Activated T-cell treated with anti-CD3 and anti-CD28 coated beads, Interleukin-2, amount 50 U/mL, for 72 hours (primary cell): ENCODE results near the gene TRIM39. TPM values are rescaled to one million over a fixed set of nuclear protein-coding genes. Genes with fewer than 3 reads are reported as not detected.
"Not testable (repeated sequence)": the region's sequence is repeated elsewhere in the genome, so short reads cannot be mapped to it uniquely, and the experiment has no call there.

Experiments used
- ATAC-seq, 2 donors: fragments of 150-1000 bp; cut with Tn5 transposase; replicated peaks in 1 of 2; 2 replicates each; pipeline ENCODE4 v1.10.0; 2021; ENCODE audit warnings: moderate library complexity in 2 of 2, mild to moderate bottlenecking in 1 of 2
- DNase-seq, 2 donors: peaks; one replicate each; pipeline ENCODE4 v3.0.0; 2021 to 2022; ENCODE audit warnings: mixed read lengths in 1 of 2
- H3K27ac Mint-ChIP-seq: one replicate; pipeline ENCODE4 v1.8.0; 2022; ENCODE audit warnings: mild to moderate bottlenecking, moderate library complexity, mixed read lengths
- H3K27me3 Mint-ChIP-seq: one replicate; pipeline ENCODE4 v1.8.0; 2022; ENCODE audit warnings: low read depth, mixed read lengths
- H3K36me3 Mint-ChIP-seq, 2 donors: one replicate each; pipeline ENCODE4 v1.8.0; 2022; ENCODE audit warnings: mixed read lengths in 2 of 2, mild to moderate bottlenecking in 1 of 2; ENCODE audit not compliant: insufficient read depth in 2 of 2
- H3K4me1 Mint-ChIP-seq: one replicate; pipeline ENCODE4 v1.8.0; 2022; ENCODE audit warnings: low read depth, mixed read lengths
- H3K4me3 Mint-ChIP-seq, 2 donors: one replicate each; pipeline ENCODE4 v1.8.0; 2022; ENCODE audit warnings: mild to moderate bottlenecking in 2 of 2, mixed read lengths in 2 of 2, moderate library complexity in 2 of 2
- H3K9me3 Mint-ChIP-seq, 2 donors: one replicate each; pipeline ENCODE4 v1.8.0; 2022; ENCODE audit warnings: mixed read lengths in 2 of 2
- total RNA-seq, 2 donors: library from RNA; stranded (reverse); gene quantifications; one replicate each; pipeline ENCODE4 v1.2.3, GENCODE V29; 2022

Gene TRIM39
- 10 to 100 TPM; 18.8 to 20.0 TPM for total RNA-seq

GRCh38 chr6:30326526-30327231, at the start of gene TRIM39:
TRIM39 (plus strand) TSS chr6:30326927; CDS start chr6:30329318, 2,391 bp downstream.
- peaks cover 63% of the 10 kb centered on the region for H3K4me1 Mint-ChIP-seq

GRCh38 chr6:30280988-30281387, 45.7 kb upstream of the TRIM39 start:
- peaks cover 34 to 42% of the 10 kb centered on the region in 2 donors for H3K9me3 Mint-ChIP-seq
- DNase-seq, H3K27ac Mint-ChIP-seq, H3K4me3 Mint-ChIP-seq, ATAC-seq, H3K4me1 Mint-ChIP-seq, H3K27me3 Mint-ChIP-seq: not testable (repeated sequence)
- H3K36me3 Mint-ChIP-seq: peaks cover 33 to 51% of the 10 kb centered on the region in 2 donors

More at GRCh38 chr6:30326526-30327231, at the start of gene TRIM39:
- Mint-ChIP-seq H3K9me3 (no peaks in the 10 kb centered on the region), H3K27ac (peak within 1 kb of the TSS; percentile 94), H3K36me3 (peaks cover 6 to 19% of the 10 kb centered on the region in 2 donors), H3K27me3 (no peaks in the 10 kb centered on the region), H3K4me3 (peak within 1 kb of the TSS; percentile 97 to 99)
- DNase-seq: peak; percentile 89 to 90
- peak; percentile 74 to 76 for ATAC-seq

- DNase-seq (no peak), ATAC-seq (no peak)
- H3K27ac Mint-ChIP-seq: no peak overlapping the region
- H3K9me3 Mint-ChIP-seq: peaks cover 32 to 47% of the 10 kb centered on the region in 2 donors
- H3K4me3 Mint-ChIP-seq: no peak overlapping the region
- no peaks in the 10 kb centered on the region for H3K4me1 Mint-ChIP-seq
- peaks cover 6% of the 10 kb centered on the region for H3K27me3 Mint-ChIP-seq
- H3K36me3 Mint-ChIP-seq: peaks cover 39 to 56% of the 10 kb centered on the region in 2 donors
Measured at GRCh38 chr6:30282522-30282921, 44.2 kb upstream of the TRIM39 start.

GRCh38 chr6:30283761-30284160, 43.0 kb upstream of the TRIM39 start:
- H3K27me3 Mint-ChIP-seq: no peaks in the 10 kb centered on the region
- ATAC-seq (no peak), DNase-seq (no peak)
- no peaks in the 10 kb centered on the region for H3K4me1 Mint-ChIP-seq
- H3K27ac Mint-ChIP-seq: no peak overlapping the region
- H3K36me3 Mint-ChIP-seq: peaks cover 47 to 67% of the 10 kb centered on the region in 2 donors
- no peak overlapping the region for H3K4me3 Mint-ChIP-seq
- peaks cover 32 to 48% of the 10 kb centered on the region in 2 donors for H3K9me3 Mint-ChIP-seq

GRCh38 chr6:30287139-30287538, 39.6 kb upstream of the TRIM39 start:
- Mint-ChIP-seq H3K4me1 (no peaks in the 10 kb centered on the region), H3K27ac (no peak overlapping the region), H3K9me3 (peaks cover 31 to 34% of the 10 kb centered on the region in 2 donors), H3K27me3 (no peaks in the 10 kb centered on the region), H3K36me3 (peaks cover 48 to 63% of the 10 kb centered on the region in 2 donors), H3K4me3 (no peak overlapping the region)
- no peak for DNase-seq
- no peak for ATAC-seq

GRCh38 chr6:30295837-30296236, 30.9 kb upstream of the TRIM39 start:
- Mint-ChIP-seq H3K27ac (peak overlapping the region; percentile 35), H3K9me3 (peaks cover 6 to 15% of the 10 kb centered on the region in 2 donors), H3K36me3 (peaks cover 7 to 24% of the 10 kb centered on the region in 2 donors), H3K27me3 (no peaks in the 10 kb centered on the region), H3K4me1 (no peaks in the 10 kb centered on the region), H3K4me3 (no peak overlapping the region)
- DNase-seq: no peak
- no peak for ATAC-seq

- H3K36me3 Mint-ChIP-seq: peaks cover 27 to 52% of the 10 kb centered on the region in 2 donors
- ATAC-seq: peak in 1 of 2 donors; percentile 44
- H3K27ac Mint-ChIP-seq: no peak overlapping the region
- DNase-seq: no peak
- no peaks in the 10 kb centered on the region for H3K27me3 Mint-ChIP-seq
- no peak overlapping the region for H3K4me3 Mint-ChIP-seq
- H3K4me1 Mint-ChIP-seq: peaks cover 54% of the 10 kb centered on the region
- H3K9me3 Mint-ChIP-seq: peaks cover 3 to 12% of the 10 kb centered on the region in 2 donors
Measured at GRCh38 chr6:30304002-30304401, 22.7 kb upstream of the TRIM39 start.

GRCh38 chr6:30311101-30311500, 15.6 kb upstream of the TRIM39 start:
- no peak overlapping the region for H3K27ac Mint-ChIP-seq
- H3K36me3 Mint-ChIP-seq: peaks cover 4 to 31% of the 10 kb centered on the region in 2 donors
- DNase-seq: no peak
- no peak overlapping the region for H3K4me3 Mint-ChIP-seq
- H3K9me3 Mint-ChIP-seq: no peaks in the 10 kb centered on the region
- H3K4me1 Mint-ChIP-seq: peaks cover 49% of the 10 kb centered on the region
- no peak for ATAC-seq
- H3K27me3 Mint-ChIP-seq: no peaks in the 10 kb centered on the region

- Mint-ChIP-seq H3K27ac (no peak overlapping the region), H3K27me3 (no peaks in the 10 kb centered on the region), H3K4me1 (peaks cover 49% of the 10 kb centered on the region), H3K4me3 (no peak overlapping the region), H3K9me3 (no peaks in the 10 kb centered on the region), H3K36me3 (peaks cover 4 to 29% of the 10 kb centered on the region in 2 donors)
- ATAC-seq: no peak
- DNase-seq: no peak
Measured at GRCh38 chr6:30311671-30312070, 15.1 kb upstream of the TRIM39 start.

- H3K4me3 Mint-ChIP-seq: no peak overlapping the region
Measured at GRCh38 chr6:30312266-30312665, 14.5 kb upstream of the TRIM39 start.

GRCh38 chr6:30312676-30313321, 13.9 kb upstream of the TRIM39 start:
- no peak overlapping the region for H3K4me3 Mint-ChIP-seq
- no peak overlapping the region for H3K27ac Mint-ChIP-seq
- no peak for ATAC-seq
- no peaks in the 10 kb centered on the region for H3K27me3 Mint-ChIP-seq
- H3K4me1 Mint-ChIP-seq: peaks cover 45% of the 10 kb centered on the region
- DNase-seq: no peak
- no peaks in the 10 kb centered on the region for H3K9me3 Mint-ChIP-seq
- H3K36me3 Mint-ChIP-seq: peaks cover 4 to 36% of the 10 kb centered on the region in 2 donors

More at GRCh38 chr6:30312266-30312665, 14.5 kb upstream of the TRIM39 start:
- no peak for DNase-seq
- Mint-ChIP-seq H3K36me3 (peaks cover 4 to 30% of the 10 kb centered on the region in 2 donors), H3K27ac (no peak overlapping the region), H3K27me3 (no peaks in the 10 kb centered on the region), H3K4me1 (peaks cover 45% of the 10 kb centered on the region), H3K9me3 (no peaks in the 10 kb centered on the region)
- no peak for ATAC-seq

GRCh38 chr6:30315156-30315555, 11.6 kb upstream of the TRIM39 start:
- Mint-ChIP-seq H3K4me1 (peaks cover 47% of the 10 kb centered on the region), H3K36me3 (peaks cover 0 to 26% of the 10 kb centered on the region in 2 donors), H3K27me3 (no peaks in the 10 kb centered on the region), H3K4me3 (no peak overlapping the region), H3K9me3 (no peaks in the 10 kb centered on the region), H3K27ac (no peak overlapping the region)
- no peak for ATAC-seq
- no peak for DNase-seq

GRCh38 chr6:30317913-30318589, 8.7 kb upstream of the TRIM39 start:
- Mint-ChIP-seq H3K27ac (peak overlapping the region; percentile 36), H3K4me3 (peak overlapping the region; percentile 12 to 46), H3K27me3 (no peaks in the 10 kb centered on the region), H3K4me1 (peaks cover 68% of the 10 kb centered on the region), H3K36me3 (peaks cover 0 to 30% of the 10 kb centered on the region in 2 donors), H3K9me3 (no peaks in the 10 kb centered on the region)
- ATAC-seq: no peak
- no peak for DNase-seq
